ENCODE results near the gene LDLRAP1. TPM values are rescaled to one million over a fixed set of nuclear protein-coding genes. Genes with fewer than 3 reads are reported as not detected.

Gene LDLRAP1
- total RNA-seq, 2 experiments from 2014 or later: 64.4 to 65.3 TPM

- POLR2A ChIA-PET: no interaction called here
Observed at GRCh38 chr1:25527946-25528595, 15.3 kb upstream of the LDLRAP1 start.

GRCh38 chr1:25528881-25529517 is 14.4 kb upstream of the LDLRAP1 start:
- H3K36me3 Mint-ChIP-seq (ENCODE audit: low read depth): no peaks in the 10 kb centered on the region
- H3K4me3 Mint-ChIP-seq: no peak overlapping the region
- H3K27me3 Mint-ChIP-seq: peaks cover 4% of the 10 kb centered on the region
- POLR2A ChIA-PET: no interaction called here
- no peak overlapping the region for H3K27ac Mint-ChIP-seq
- H3K4me1 Mint-ChIP-seq: peaks cover 4% of the 10 kb centered on the region
- CTCF ChIA-PET: interaction anchor here (0.6 kb wide), 1 partner anchor 36 kb away, joined by 6 read pairs; no protein-coding TSS in a partner anchor
- peaks cover 8% of the 10 kb centered on the region for H3K9me3 Mint-ChIP-seq
- DNase-seq: no peak

More at GRCh38 chr1:25527946-25528595, 15.3 kb upstream of the LDLRAP1 start:
- Mint-ChIP-seq H3K27ac (no peak overlapping the region), H3K9me3 (peaks cover 8% of the 10 kb centered on the region), H3K36me3 (ENCODE audit: low read depth) (no peaks in the 10 kb centered on the region), H3K27me3 (peaks cover 4% of the 10 kb centered on the region), H3K4me3 (no peak overlapping the region), H3K4me1 (peaks cover 4% of the 10 kb centered on the region)
- no peak for DNase-seq
- CTCF ChIA-PET: no interaction called here

GRCh38 chr1:25529518-25530185 is 13.8 kb upstream of the LDLRAP1 start:
- H3K27me3 Mint-ChIP-seq: peaks cover 4% of the 10 kb centered on the region
- peaks cover 8% of the 10 kb centered on the region for H3K9me3 Mint-ChIP-seq
- CTCF ChIA-PET: interaction anchor here (0.6 kb wide), 1 partner anchor 35 kb away, joined by 6 read pairs; no protein-coding TSS in a partner anchor
- POLR2A ChIA-PET: no interaction called here
- H3K4me1 Mint-ChIP-seq: peaks cover 4% of the 10 kb centered on the region
- H3K27ac Mint-ChIP-seq: no peak overlapping the region
- H3K36me3 Mint-ChIP-seq (ENCODE audit: low read depth): no peaks in the 10 kb centered on the region
- H3K4me3 Mint-ChIP-seq: no peak overlapping the region
- no peak for DNase-seq

- POLR2A ChIA-PET: no interaction called here
Observed at GRCh38 chr1:25530186-25531081, 13.0 kb upstream of the LDLRAP1 start.

GRCh38 chr1:25531082-25531461 is 12.3 kb upstream of the LDLRAP1 start:
- no peak overlapping the region for H3K4me3 Mint-ChIP-seq
- H3K36me3 Mint-ChIP-seq (ENCODE audit: low read depth): no peaks in the 10 kb centered on the region
- H3K27ac Mint-ChIP-seq: no peak overlapping the region
- ChIA-PET POLR2A (no interaction called here), CTCF (interaction anchor here (0.6 to 1.4 kb wide), 2 partner anchors 15 to 523 kb away, joined by 4 to 6 read pairs; no protein-coding TSS in a partner anchor)
- DNase-seq: no peak
- peaks cover 2% of the 10 kb centered on the region for H3K9me3 Mint-ChIP-seq
- peaks cover 5% of the 10 kb centered on the region for H3K27me3 Mint-ChIP-seq
- H3K4me1 Mint-ChIP-seq: no peaks in the 10 kb centered on the region

More at GRCh38 chr1:25530186-25531081, 13.0 kb upstream of the LDLRAP1 start:
- no peak for DNase-seq
- no peak overlapping the region for H3K4me3 Mint-ChIP-seq
- no peak overlapping the region for H3K27ac Mint-ChIP-seq
- CTCF ChIA-PET: interaction anchor here (1.4 kb wide), 1 partner anchor 16 kb away, joined by 4 read pairs; no protein-coding TSS in a partner anchor
- peaks cover 2% of the 10 kb centered on the region for H3K4me1 Mint-ChIP-seq
- H3K36me3 Mint-ChIP-seq (ENCODE audit: low read depth): no peaks in the 10 kb centered on the region
- H3K9me3 Mint-ChIP-seq: peaks cover 5% of the 10 kb centered on the region
- H3K27me3 Mint-ChIP-seq: peaks cover 1% of the 10 kb centered on the region

GRCh38 chr1:25532970-25533369 is 10.4 kb upstream of the LDLRAP1 start:
- Mint-ChIP-seq H3K4me3 (no peak overlapping the region), H3K27ac (no peak overlapping the region), H3K27me3 (peaks cover 8% of the 10 kb centered on the region), H3K36me3 (ENCODE audit: low read depth) (no peaks in the 10 kb centered on the region), H3K4me1 (no peaks in the 10 kb centered on the region), H3K9me3 (peaks cover 2% of the 10 kb centered on the region)
- CTCF ChIA-PET: no interaction called here
- DNase-seq: no peak
- POLR2A ChIA-PET: no interaction called here

- peaks cover 2% of the 10 kb centered on the region for H3K9me3 Mint-ChIP-seq
- no peak overlapping the region for H3K4me3 Mint-ChIP-seq
- no peak for DNase-seq
- CTCF ChIA-PET: no interaction called here
- H3K36me3 Mint-ChIP-seq (ENCODE audit: low read depth): no peaks in the 10 kb centered on the region
- POLR2A ChIA-PET: no interaction called here
- no peaks in the 10 kb centered on the region for H3K4me1 Mint-ChIP-seq
- peaks cover 8% of the 10 kb centered on the region for H3K27me3 Mint-ChIP-seq
- no peak overlapping the region for H3K27ac Mint-ChIP-seq
Observed at GRCh38 chr1:25533775-25534409, 9.5 kb upstream of the LDLRAP1 start.

GRCh38 chr1:25534410-25534788 is 9.0 kb upstream of the LDLRAP1 start:
- Mint-ChIP-seq H3K36me3 (ENCODE audit: low read depth) (no peaks in the 10 kb centered on the region), H3K27me3 (peaks cover 8% of the 10 kb centered on the region), H3K4me1 (no peaks in the 10 kb centered on the region), H3K9me3 (no peaks in the 10 kb centered on the region), H3K27ac (no peak overlapping the region), H3K4me3 (no peak overlapping the region)
- CTCF ChIA-PET: interaction anchor here (0.8 to 0.9 kb wide), 2 partner anchors 9 to 1166 kb away, joined by 3 to 4 read pairs; no protein-coding TSS in a partner anchor
- POLR2A ChIA-PET: no interaction called here
- no peak for DNase-seq

GRCh38 chr1:25536124-25536523 is 7.3 kb upstream of the LDLRAP1 start:
- Mint-ChIP-seq H3K9me3 (no peaks in the 10 kb centered on the region), H3K4me3 (no peak overlapping the region), H3K27ac (no peak overlapping the region), H3K4me1 (no peaks in the 10 kb centered on the region), H3K27me3 (peaks cover 8% of the 10 kb centered on the region), H3K36me3 (ENCODE audit: low read depth) (no peaks in the 10 kb centered on the region)
- ChIA-PET POLR2A (no interaction called here), CTCF (no interaction called here)
- DNase-seq: no peak

- no peak for DNase-seq
- Mint-ChIP-seq H3K27ac (no peak overlapping the region), H3K9me3 (no peaks in the 10 kb centered on the region), H3K4me1 (no peaks in the 10 kb centered on the region), H3K36me3 (ENCODE audit: low read depth) (no peaks in the 10 kb centered on the region), H3K27me3 (peaks cover 8% of the 10 kb centered on the region), H3K4me3 (no peak overlapping the region)
- ChIA-PET CTCF (interaction anchor here (0.8 kb wide), 2 partner anchors 12 to 192 kb away, joined by 4 read pairs; no protein-coding TSS in a partner anchor), POLR2A (no interaction called here)
Observed at GRCh38 chr1:25537153-25537831, 6.1 kb upstream of the LDLRAP1 start.

- no peak overlapping the region for H3K4me3 Mint-ChIP-seq
- ChIA-PET CTCF (interaction anchor here (0.8 to 1.1 kb wide), 2 partner anchors 18 to 191 kb away, joined by 3 to 4 read pairs; no protein-coding TSS in a partner anchor), POLR2A (no interaction called here)
- H3K36me3 Mint-ChIP-seq (ENCODE audit: low read depth): no peaks in the 10 kb centered on the region
- H3K27me3 Mint-ChIP-seq: peaks cover 8% of the 10 kb centered on the region
- H3K4me1 Mint-ChIP-seq: peaks cover 4% of the 10 kb centered on the region
- no peak for DNase-seq
- no peaks in the 10 kb centered on the region for H3K9me3 Mint-ChIP-seq
- no peak overlapping the region for H3K27ac Mint-ChIP-seq
Observed at GRCh38 chr1:25538191-25538767, 5.1 kb upstream of the LDLRAP1 start.
